HEK293 (cell line): ENCODE data around the gene FCN3.
A peak's percentile ranks its signal among the peaks of the same experiment; 100 is the strongest.

Experiments used
- CTCF ChIA-PET: fragments of 350-600 bp; formaldehyde crosslinking; extraction: SDS; loops from one replicate; lab custom pipeline; 2021; ENCODE audit warnings: antibody characterized with exemption; lab: Yijun Ruan, JAX
- POLR2A ChIA-PET: fragments of 300-600 bp; formaldehyde crosslinking; extraction: SDS; loops from one replicate; lab custom pipeline; 2020; ENCODE audit warnings: antibody characterized with exemption, inconsistent platforms; lab: Yijun Ruan, JAX
- H3K27ac ChIP-seq: fragments of 200-500 bp; sonication (Bioruptor generic); 2 replicates; pipeline ENCODE4 v1.5.1; 2014; ENCODE audit warnings: low read depth, low read length, control low read depth, inconsistent platforms; ENCODE audit errors: extremely low read depth
- H3K36me3 ChIP-seq, 2 experiments: fragments of 200-500 bp in 1 of 2; sonication (Bioruptor generic) in 1 of 2; 1 replicate in 1 of 2; 2 replicates in 1 of 2; pipeline ENCODE4 v1.5.1; 2014 to 2017; ENCODE audit warnings: inconsistent platforms in 2 of 2, low read length in 2 of 2; ENCODE audit not compliant: control insufficient read depth in 2 of 2, insufficient read depth in 1 of 2
- H3K4me1 ChIP-seq: fragments of 200-500 bp; sonication (Bioruptor generic); 2 replicates; pipeline ENCODE4 v1.5.1; 2014; ENCODE audit warnings: mild to moderate bottlenecking, low read length, inconsistent platforms; ENCODE audit not compliant: control insufficient read depth, insufficient read depth
- H3K4me3 ChIP-seq: 2 replicates; pipeline ENCODE4 v1.5.1; 2011; ENCODE audit warnings: low read depth, mild to moderate bottlenecking, control low read depth, low read length, moderate library complexity
- H3K9me3 ChIP-seq: fragments of 200-500 bp; sonication (Bioruptor generic); 2 replicates; pipeline ENCODE4 v1.5.1; 2014; ENCODE audit warnings: low read depth, low read length, inconsistent platforms; ENCODE audit not compliant: control insufficient read depth, insufficient read depth
- KLF10 ChIP-seq: fragments of 450-650 bp; IDR thresholded peaks from 2 replicates; pipeline ENCODE4 v1.5.1; 2018; ENCODE audit warnings: missing biosample characterization, mild to moderate bottlenecking, missing genetic modification characterization
- KLF7 ChIP-seq: fragments of 450-650 bp; formaldehyde crosslinking; IDR thresholded peaks from 2 replicates; pipeline ENCODE4 v1.5.1; 2016; ENCODE audit warnings: missing biosample characterization, missing genetic modification characterization, borderline replicate concordance
- KLF8 ChIP-seq: fragments of 450-650 bp; formaldehyde crosslinking; IDR thresholded peaks from 2 replicates; pipeline ENCODE4 v1.5.1; 2016; ENCODE audit warnings: missing biosample characterization, missing genetic modification characterization
- SCRT2 ChIP-seq: fragments of 450-650 bp; formaldehyde crosslinking; IDR thresholded peaks from 2 replicates; pipeline ENCODE4 v1.5.1; 2016; ENCODE audit warnings: missing biosample characterization, missing genetic modification characterization
- SP7 ChIP-seq: fragments of 450-650 bp; formaldehyde crosslinking; IDR thresholded peaks from 2 replicates; pipeline ENCODE4 v1.5.1; 2016; ENCODE audit warnings: missing biosample characterization, missing genetic modification characterization
- TRIM28 ChIP-seq: IDR thresholded peaks from 2 replicates; pipeline ENCODE4 v1.6.1; 2011; ENCODE audit warnings: low read length, control low read depth, borderline replicate concordance
- ZBTB20 ChIP-seq: fragments of 450-650 bp; formaldehyde crosslinking; IDR thresholded peaks from 2 replicates; pipeline ENCODE4 v1.5.1; 2016; ENCODE audit warnings: missing biosample characterization, missing genetic modification characterization
- ZBTB48 ChIP-seq: fragments of 450-650 bp; formaldehyde crosslinking; IDR thresholded peaks from 2 replicates; pipeline ENCODE4 v1.5.1; 2016; ENCODE audit warnings: missing biosample characterization, missing genetic modification characterization
- ZBTB8A ChIP-seq: fragments of 450-650 bp; formaldehyde crosslinking; IDR thresholded peaks from 2 replicates; pipeline ENCODE4 v1.5.1; 2016; ENCODE audit warnings: missing biosample characterization, missing genetic modification characterization
- ZEB2 ChIP-seq: fragments of 450-650 bp; formaldehyde crosslinking; IDR thresholded peaks from 2 replicates; pipeline ENCODE4 v1.5.1; 2016; ENCODE audit warnings: missing biosample characterization, missing genetic modification characterization
- ZFHX2 ChIP-seq: fragments of 450-650 bp; formaldehyde crosslinking; conservative IDR thresholded peaks from 2 replicates; pipeline ENCODE4 v1.5.1; 2016; ENCODE audit warnings: missing biosample characterization, missing genetic modification characterization
- ZIC2 ChIP-seq: fragments of 450-650 bp; formaldehyde crosslinking; IDR thresholded peaks from 2 replicates; pipeline ENCODE4 v1.5.1; 2016; ENCODE audit warnings: missing biosample characterization, missing genetic modification characterization
- ZNF10 ChIP-seq: fragments of 450-650 bp; formaldehyde crosslinking; IDR thresholded peaks from 2 replicates; pipeline ENCODE4 v1.5.1; 2017; ENCODE audit warnings: missing biosample characterization, missing genetic modification characterization
- ZNF121 ChIP-seq: fragments of 450-650 bp; formaldehyde crosslinking; IDR thresholded peaks from 2 replicates; pipeline ENCODE4 v1.5.1; 2016; ENCODE audit warnings: missing biosample characterization, missing genetic modification characterization
- ZNF146 ChIP-seq: fragments of 450-650 bp; formaldehyde crosslinking; IDR thresholded peaks from 2 replicates; pipeline ENCODE4 v1.5.1; 2016; ENCODE audit warnings: missing biosample characterization, missing genetic modification characterization
- ZNF174 ChIP-seq: fragments of 450-650 bp; formaldehyde crosslinking; IDR thresholded peaks from 2 replicates; pipeline ENCODE4 v1.5.0; 2017; ENCODE audit warnings: missing biosample characterization, mild to moderate bottlenecking, missing genetic modification characterization
- ZNF223 ChIP-seq: fragments of 450-650 bp; formaldehyde crosslinking; IDR thresholded peaks from 2 replicates; pipeline ENCODE4 v1.5.1; 2016; ENCODE audit warnings: missing biosample characterization, missing genetic modification characterization
- ZNF24 ChIP-seq: fragments of 450-650 bp; formaldehyde crosslinking; IDR thresholded peaks from 2 replicates; pipeline ENCODE4 v1.5.1; 2016; ENCODE audit warnings: missing biosample characterization, missing genetic modification characterization
- ZNF324 ChIP-seq: fragments of 450-650 bp; formaldehyde crosslinking; IDR thresholded peaks from 2 replicates; pipeline ENCODE4 v1.5.1; 2016; ENCODE audit warnings: missing biosample characterization, missing genetic modification characterization
- ZNF335 ChIP-seq: fragments of 450-650 bp; formaldehyde crosslinking; conservative IDR thresholded peaks from 2 replicates; pipeline ENCODE4 v1.5.1; 2016; ENCODE audit warnings: missing biosample characterization, missing genetic modification characterization
- ZNF341 ChIP-seq: fragments of 450-650 bp; formaldehyde crosslinking; IDR thresholded peaks from 2 replicates; pipeline ENCODE4; 2016; ENCODE audit warnings: low read depth, missing biosample characterization, missing genetic modification characterization
- ZNF366 ChIP-seq: fragments of 450-650 bp; formaldehyde crosslinking; conservative IDR thresholded peaks from 2 replicates; pipeline ENCODE4 v1.5.1; 2016; ENCODE audit warnings: missing biosample characterization, missing genetic modification characterization
- ZNF449 ChIP-seq: fragments of 450-650 bp; formaldehyde crosslinking; IDR thresholded peaks from 2 replicates; pipeline ENCODE4 v1.5.1; 2017; ENCODE audit warnings: missing biosample characterization, mild to moderate bottlenecking, missing genetic modification characterization, moderate library complexity
- ZNF473 ChIP-seq: fragments of 450-650 bp; formaldehyde crosslinking; IDR thresholded peaks from 2 replicates; pipeline ENCODE4 v1.5.1; 2017; ENCODE audit warnings: missing biosample characterization, missing genetic modification characterization
- ZNF501 ChIP-seq: fragments of 450-650 bp; formaldehyde crosslinking; IDR thresholded peaks from 2 replicates; pipeline ENCODE4 v1.5.1; 2016; ENCODE audit warnings: missing biosample characterization, missing genetic modification characterization
- ZNF600 ChIP-seq: fragments of 450-650 bp; formaldehyde crosslinking; IDR thresholded peaks from 2 replicates; pipeline ENCODE4 v1.5.1; 2016; ENCODE audit warnings: missing biosample characterization, missing genetic modification characterization
- ZNF624 ChIP-seq: fragments of 450-650 bp; formaldehyde crosslinking; IDR thresholded peaks from 2 replicates; pipeline ENCODE4 v1.5.1; 2017; ENCODE audit warnings: missing biosample characterization, missing genetic modification characterization
- ZNF629 ChIP-seq: fragments of 450-650 bp; formaldehyde crosslinking; IDR thresholded peaks from 2 replicates; pipeline ENCODE4 v1.5.1; 2017; ENCODE audit warnings: missing biosample characterization, missing genetic modification characterization
- ZNF670 ChIP-seq: fragments of 450-650 bp; formaldehyde crosslinking; IDR thresholded peaks from 2 replicates; pipeline ENCODE4 v1.5.1; 2016; ENCODE audit warnings: missing biosample characterization, missing genetic modification characterization, low read depth
- ZNF677 ChIP-seq: fragments of 450-650 bp; IDR thresholded peaks from 2 replicates; pipeline ENCODE4 v1.5.0; 2018; ENCODE audit warnings: missing biosample characterization, mild to moderate bottlenecking, missing genetic modification characterization, moderate library complexity
- ZNF692 ChIP-seq: fragments of 450-650 bp; formaldehyde crosslinking; IDR thresholded peaks from 2 replicates; pipeline ENCODE4 v1.5.1; 2016; ENCODE audit warnings: missing biosample characterization, missing genetic modification characterization
- ZNF701 ChIP-seq: fragments of 450-650 bp; formaldehyde crosslinking; IDR thresholded peaks from 2 replicates; pipeline ENCODE4 v1.5.1; 2016; ENCODE audit warnings: missing biosample characterization, missing genetic modification characterization
- ZNF76 ChIP-seq: fragments of 450-650 bp; formaldehyde crosslinking; IDR thresholded peaks from 2 replicates; pipeline ENCODE4; 2016; ENCODE audit warnings: low read depth, missing biosample characterization, missing genetic modification characterization, borderline replicate concordance
- ZXDB ChIP-seq: fragments of 450-650 bp; formaldehyde crosslinking; IDR thresholded peaks from 2 replicates; pipeline ENCODE4 v1.5.1; 2016; ENCODE audit warnings: missing biosample characterization, missing genetic modification characterization

Gene FCN3

GRCh38 chr1:27367160-27367650, 7.4 kb downstream of the FCN3 start (continued):
- TF ChIP-seq SCRT2 (tag by site-specific recombination) (peak; percentile 90; the same call in 1 of the 2 replicates), ZNF501 (tag by site-specific recombination) (0 out of 2 replicates have a peak, but pooled peaks have one; percentile 17), SP7 (peak; percentile 8; the same call in 1 of the 2 replicates), ZNF10 (tag by site-specific recombination) (no peak), ZNF473 (no peak), ZNF335 (tag by site-specific recombination) (peak; percentile 87), ZIC2 (tag by site-specific recombination) (peak; percentile 89), ZNF223 (tag by site-specific recombination) (peak; percentile 48; the same call in 1 of the 2 replicates), ZNF366 (tag by site-specific recombination) (0 out of 2 replicates have a peak, but pooled peaks have one; percentile 4)

GRCh38 chr1:27366411-27367159, 8.0 kb downstream of the FCN3 start, which contains the start of gene MAP3K6:
Gene MAP3K6 (minus strand): TSS chr1:27366961. CDS start chr1:27366597, 364 bp downstream.
- CTCF ChIA-PET: interaction anchor here (0.6 to 5.1 kb wide), 27 partner anchors 9 to 1896 kb away, joined by 3 to 84 read pairs (median 5); partner anchors contain the start of gene CD164L2
- H3K36me3 ChIP-seq: peaks cover 0 to 26% of the 10 kb centered on the region in 2 experiments; a peak in 1 of 3 replicates
- no peaks in the 10 kb centered on the region for H3K9me3 ChIP-seq
- H3K4me3 ChIP-seq: peak within 1 kb of the TSS; percentile 60
- peak within 1 kb of the TSS; percentile 78 for H3K27ac ChIP-seq
- peaks cover 2% of the 10 kb centered on the region; the same call in 1 of the 2 replicates for H3K4me1 ChIP-seq
- POLR2A ChIA-PET: interaction anchor here (0.5 to 2.6 kb wide), 21 partner anchors 10 to 804 kb away, joined by 3 to 23 read pairs (median 5); partner anchors contain the start of genes AHDC1, SLC9A1, STX12 and SYTL1
- TF ChIP-seq ZNF366 (tag by site-specific recombination) (peak; percentile 32; the same call in 1 of the 2 replicates), ZNF146 (tag by site-specific recombination) (no peak), ZXDB (tag by site-specific recombination) (peak; percentile 65), ZNF600 (peak; percentile 98), ZNF449 (tag by site-specific recombination) (peak; percentile 68), ZBTB48 (tag by site-specific recombination) (peak; percentile 95), ZNF629 (tag by site-specific recombination) (peak; percentile 45; the same call in 1 of the 2 replicates), ZEB2 (tag by site-specific recombination) (peak; percentile 82), ZNF121 (tag by site-specific recombination) (no peak), ZNF624 (no peak), TRIM28 (0 out of 2 replicates have a peak, but pooled peaks have one; percentile 64), ZNF76 (tag by site-specific recombination) (peak; percentile 81), ZNF341 (tag by site-specific recombination) (peak; percentile 98), ZFHX2 (tag by site-specific recombination) (peak; percentile 37; the same call in 1 of the 2 replicates), KLF7 (tag by site-specific recombination) (peak; percentile 28; the same call in 1 of the 2 replicates), ZNF677 (tag by site-specific recombination) (peak; percentile 48; the same call in 1 of the 2 replicates), ZNF24 (peak; percentile 61), KLF8 (tag by site-specific recombination) (0 out of 2 replicates have a peak, but pooled peaks have one; percentile 47), ZBTB8A (peak; percentile 87), ZNF692 (tag by site-specific recombination) (peak; percentile 44; the same call in 1 of the 2 replicates), ZNF670 (no peak), ZBTB20 (peak; percentile 91), ZNF324 (tag by site-specific recombination) (0 out of 2 replicates have a peak, but pooled peaks have one; percentile 29), ZNF174 (tag by site-specific recombination) (no peak), KLF10 (tag by site-specific recombination) (peak; percentile 38; the same call in 1 of the 2 replicates), ZNF701 (tag by site-specific recombination) (no peak)
